ENCODE measurements around the gene RXYLT1.

GRCh38 chr12:63795032-63795687, 15.5 kb downstream of the RXYLT1 start:
- TF ChIP-seq CTCF (IDR thresholded peaks at IDR 0.05; ENCODE audit: low read depth, low read length) (no peak), MYC (IDR thresholded peaks at IDR 0.05; ENCODE audit: low read depth, low read length) (no peak), POLR2A (IDR thresholded peaks at IDR 0.05; ENCODE audit: extremely low read depth, insufficient read length) (no peak), MAX (IDR thresholded peaks at IDR 0.05; ENCODE audit: low read depth, low read length) (no peak)

Data from NB4 (cell line).